HG02938 (cell line): Measurements from ENCODE around the gene COL18A1.

Source experiments
- ATAC-seq: cut with Tn5 transposase; IDR thresholded peaks from one replicate; pipeline ENCODE4 v1.9.1; 2021; ENCODE audit warnings: mild to moderate bottlenecking, moderate library complexity; ENCODE audit not compliant: unreplicated experiment

The COL18A1 gene

DNA sequence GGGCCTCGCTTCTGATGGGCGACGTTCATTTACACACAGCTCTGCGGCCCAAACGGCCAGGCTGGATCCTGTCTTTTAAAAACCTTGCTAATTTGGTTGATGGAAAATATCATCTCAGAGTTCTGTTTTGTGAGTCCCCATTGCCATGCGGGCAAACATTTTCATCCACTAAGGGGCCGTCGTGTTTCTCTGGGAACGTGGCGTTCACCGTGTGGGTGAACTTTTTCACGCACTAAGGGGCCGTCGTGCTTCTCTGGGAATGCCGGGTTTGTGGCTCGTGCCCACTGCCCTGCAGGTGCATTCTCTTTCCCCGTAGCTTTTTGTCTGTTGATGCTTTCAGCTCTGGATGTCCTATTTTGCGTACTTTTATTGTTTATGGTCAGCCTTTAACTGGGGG lies 6.8 kb downstream of the COL18A1 start:
- ATAC-seq = no peak

DNA sequence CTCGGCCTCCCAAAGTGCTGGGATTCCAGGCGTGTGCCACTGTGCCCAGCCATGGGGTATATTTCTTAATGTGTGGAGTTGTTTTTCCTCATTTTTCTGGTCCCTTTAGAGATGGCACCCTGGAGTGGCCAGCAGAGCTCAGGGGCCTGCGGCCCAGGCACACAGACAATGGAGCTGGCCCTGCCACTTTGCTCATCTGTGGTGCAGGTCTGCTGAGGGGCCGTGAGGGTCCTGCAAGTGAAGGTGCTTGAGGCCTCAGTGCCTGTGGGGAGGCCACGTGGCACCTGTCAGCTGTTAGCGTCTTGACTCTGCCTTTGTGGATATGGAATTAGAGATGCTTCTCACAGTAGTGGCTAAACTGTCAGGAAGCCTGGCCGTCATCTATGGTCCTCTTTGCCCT lies 7.5 kb downstream of the COL18A1 start:
- ATAC-seq = no peak

DNA sequence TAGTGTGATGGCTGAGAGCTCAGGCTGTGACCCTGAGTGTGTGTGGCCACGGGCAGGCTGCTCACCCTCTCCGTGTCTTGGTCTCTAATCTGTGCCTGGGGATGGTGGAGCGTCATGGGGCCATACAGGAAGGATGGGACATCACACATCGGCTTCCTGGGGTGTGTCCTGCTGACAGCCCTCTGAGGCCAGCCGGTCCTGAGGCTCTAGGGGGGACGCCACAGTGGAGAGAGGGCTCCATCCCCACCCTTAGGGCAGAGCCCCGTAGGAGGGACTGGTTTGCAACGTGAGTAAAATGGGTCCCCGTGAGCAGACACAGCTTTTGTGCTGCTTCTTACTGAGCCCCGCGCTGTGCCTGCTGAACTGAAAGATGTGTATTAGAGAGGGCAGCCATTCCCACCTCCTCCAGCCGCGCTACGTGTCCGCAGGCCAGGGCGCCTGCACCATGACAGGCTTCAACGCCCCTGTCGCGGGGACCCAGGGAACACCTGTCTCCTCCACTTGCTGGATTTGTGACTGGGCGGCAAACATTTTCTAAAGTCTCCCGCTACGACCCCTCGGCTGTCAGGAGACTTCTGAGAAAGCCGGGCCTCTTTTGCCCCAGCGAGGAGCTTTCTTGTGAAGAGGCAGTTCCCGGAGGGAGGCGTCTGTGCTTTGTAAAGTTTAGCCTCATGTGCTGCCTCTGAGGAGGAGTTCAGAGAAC lies 8.1 kb downstream of the COL18A1 start:
- ATAC-seq = no peak

DNA sequence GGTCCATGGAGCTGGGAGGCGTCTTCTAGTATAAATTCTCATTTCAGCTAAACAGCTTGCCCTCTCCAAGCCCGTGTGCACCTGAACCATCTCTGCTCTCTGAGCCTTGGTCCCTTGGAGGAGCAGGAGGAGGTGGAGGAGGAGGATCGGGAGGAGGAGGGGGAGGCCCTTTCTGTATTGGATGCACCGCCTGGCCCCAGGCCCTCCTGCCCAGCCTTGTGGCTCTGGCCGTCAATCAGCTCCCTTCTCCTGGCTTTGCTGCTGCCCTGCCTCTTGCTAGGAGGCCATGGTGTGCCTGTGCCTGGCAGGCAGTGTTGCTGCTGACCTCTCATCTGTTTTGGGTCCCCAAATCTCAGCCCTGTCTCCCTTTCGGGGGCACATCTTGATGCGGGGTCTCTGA lies 9.0 kb downstream of the COL18A1 start:
- no peak for ATAC-seq

DNA sequence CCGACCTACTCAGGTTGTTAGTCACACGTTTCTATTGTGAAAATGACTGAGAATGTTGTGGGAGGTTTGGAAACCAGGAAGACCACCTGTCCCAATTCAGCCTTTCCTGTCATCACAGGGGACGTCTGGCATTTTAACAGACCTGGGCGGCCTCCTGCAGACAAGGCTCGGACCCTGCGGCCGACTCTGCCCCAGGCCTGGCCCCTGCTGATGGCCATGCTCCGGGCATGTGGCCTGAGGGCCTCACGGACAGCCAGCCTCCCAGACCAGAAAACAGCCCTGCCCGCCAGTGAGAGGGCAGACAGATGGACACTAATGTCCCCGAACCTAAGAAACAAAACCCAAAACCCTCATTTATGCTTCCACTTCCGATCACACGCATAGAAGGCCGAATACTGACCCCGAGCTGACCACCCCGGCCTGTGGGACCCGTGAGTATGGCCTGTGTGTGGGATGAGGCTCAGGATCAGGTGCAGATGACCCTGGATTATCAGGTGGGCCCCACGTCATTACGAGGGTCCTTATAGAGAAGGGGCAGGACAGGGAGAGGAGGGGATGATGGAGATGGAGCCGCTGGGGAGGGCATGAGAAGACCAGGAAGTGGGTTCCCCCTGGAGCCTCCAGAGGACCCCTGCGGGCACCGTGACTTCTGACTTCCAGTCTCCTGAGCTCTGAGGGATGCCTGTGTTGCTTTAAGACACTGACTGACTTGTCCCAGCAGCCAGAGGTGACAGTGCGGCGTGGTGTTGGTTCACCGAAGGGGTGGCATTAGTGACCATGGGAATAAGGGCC lies 9.6 kb downstream of the COL18A1 start:
- ATAC-seq = no peak

DNA sequence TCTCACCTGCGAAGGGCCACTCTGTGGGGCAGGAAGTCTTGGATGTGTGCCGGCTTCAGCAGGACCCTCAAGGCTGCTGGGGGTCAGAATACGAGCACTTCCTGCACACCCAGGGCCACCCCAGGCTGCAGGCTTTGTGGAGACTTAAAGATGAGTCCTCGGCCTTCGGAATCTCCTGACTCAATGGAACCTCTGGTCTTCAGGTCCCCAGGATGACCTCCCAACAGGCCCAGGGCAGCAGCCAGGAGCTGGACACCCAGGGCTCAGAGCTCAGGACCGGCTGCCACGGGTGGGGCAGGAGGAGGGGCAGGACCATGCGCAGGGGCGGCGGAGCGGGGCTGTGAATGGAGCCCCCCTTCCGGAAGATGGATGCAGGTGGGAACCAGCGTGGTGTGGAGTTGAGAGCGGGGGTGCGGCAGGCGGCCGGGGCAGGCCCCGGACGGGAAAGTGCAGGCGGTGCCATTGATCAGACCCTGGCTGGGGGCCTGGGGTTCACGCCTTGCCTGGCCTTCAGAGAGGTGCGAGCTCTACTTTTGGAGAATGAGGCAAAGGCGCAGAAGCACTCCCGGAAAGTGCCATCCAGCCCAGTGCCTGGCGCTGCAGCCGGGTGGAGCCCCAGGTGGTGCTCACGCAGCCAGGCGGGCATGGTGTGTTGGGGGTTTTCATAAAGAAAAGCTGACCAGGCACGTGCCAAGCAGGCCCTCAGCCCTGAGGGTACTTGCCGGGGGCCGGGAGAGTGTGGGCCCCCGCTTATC lies 10.4 kb downstream of the COL18A1 start:
- ATAC-seq = no peak

DNA sequence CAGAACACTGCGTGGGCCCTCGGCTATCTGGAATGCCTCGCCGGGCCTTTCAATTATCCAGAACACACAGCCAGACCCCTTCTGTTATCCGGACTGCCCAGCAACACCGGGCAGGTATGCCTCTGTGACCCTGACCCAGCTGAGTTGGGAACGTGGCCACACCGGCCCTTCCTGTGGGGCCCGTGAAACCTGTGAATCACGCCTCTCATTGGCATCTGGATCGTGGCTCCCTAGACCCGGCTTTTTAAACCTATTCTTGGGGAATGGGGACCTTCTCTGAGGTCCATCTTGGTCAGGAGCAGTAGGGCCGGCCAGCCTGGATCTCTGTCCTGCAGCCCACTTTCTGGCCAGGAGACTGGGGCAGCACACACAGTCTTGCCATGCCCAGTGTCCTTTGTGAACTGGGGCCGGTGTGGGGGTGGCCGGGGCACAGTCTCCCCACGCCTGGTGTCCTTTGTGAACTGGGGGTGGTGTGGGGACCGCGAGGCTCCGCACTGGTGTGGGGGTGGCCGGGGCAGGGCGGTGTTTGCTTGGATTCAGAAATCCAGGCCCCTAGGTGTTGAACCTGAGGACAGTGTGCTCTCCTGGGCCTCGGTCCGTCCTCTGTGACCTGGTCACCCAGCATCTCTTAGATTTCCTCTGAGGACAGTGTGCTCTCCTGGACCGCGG lies 11.1 kb downstream of the COL18A1 start:
- no peak for ATAC-seq

DNA sequence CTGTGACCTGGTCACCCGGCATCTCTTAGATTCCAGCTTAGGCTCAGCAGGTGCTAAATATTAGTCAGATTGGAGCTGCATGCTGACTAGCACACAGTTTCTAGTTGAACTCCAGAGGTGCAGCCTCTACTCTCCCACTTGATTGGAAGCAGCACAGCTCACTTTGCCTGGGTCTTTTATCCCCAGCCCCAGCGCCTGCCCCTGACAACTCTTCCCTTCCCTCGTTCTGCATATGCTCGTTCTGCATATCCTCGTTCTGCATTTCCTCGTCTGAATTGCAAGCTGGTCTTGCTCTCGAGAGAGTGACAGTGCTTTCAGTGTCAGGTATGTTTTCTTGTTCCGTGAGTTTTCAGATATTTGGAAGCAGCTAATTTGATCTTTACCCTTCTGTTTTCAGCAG lies 11.7 kb downstream of the COL18A1 start:
- ATAC-seq = no peak

DNA sequence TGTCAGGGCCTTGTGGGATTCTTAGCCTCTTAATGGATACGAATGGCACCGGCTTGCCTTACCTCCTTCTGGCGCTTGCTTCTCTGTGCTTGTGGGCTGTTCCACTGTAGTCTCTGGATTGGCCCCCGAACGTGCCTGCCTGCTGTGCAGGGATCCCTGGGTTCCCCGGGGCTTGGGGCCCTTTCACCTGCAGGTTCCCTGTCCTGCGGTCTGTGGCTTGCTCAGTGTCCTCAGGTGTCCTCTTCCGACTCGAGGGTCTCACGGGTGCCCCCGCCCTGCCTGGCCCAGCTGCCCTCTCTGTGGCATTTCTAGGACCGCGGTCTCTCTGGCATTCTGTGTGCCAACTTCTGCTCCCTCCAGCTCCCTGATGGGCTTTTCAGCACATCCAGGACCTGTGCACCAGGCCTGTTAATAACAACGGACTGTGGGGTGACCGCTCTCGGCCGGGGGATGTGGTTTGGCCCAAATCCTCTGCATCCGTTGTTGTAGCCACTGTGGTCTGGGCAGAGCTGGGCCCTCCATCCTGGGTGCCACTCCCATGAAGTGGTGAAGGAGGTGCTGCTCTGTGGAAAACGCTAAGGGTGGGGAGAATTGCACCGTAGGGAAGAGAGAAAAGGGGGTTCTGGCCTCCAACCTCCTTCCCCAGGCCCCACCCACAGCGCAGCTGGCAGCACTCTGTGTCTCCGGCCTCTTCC lies 12.4 kb downstream of the COL18A1 start:
- no peak for ATAC-seq

DNA sequence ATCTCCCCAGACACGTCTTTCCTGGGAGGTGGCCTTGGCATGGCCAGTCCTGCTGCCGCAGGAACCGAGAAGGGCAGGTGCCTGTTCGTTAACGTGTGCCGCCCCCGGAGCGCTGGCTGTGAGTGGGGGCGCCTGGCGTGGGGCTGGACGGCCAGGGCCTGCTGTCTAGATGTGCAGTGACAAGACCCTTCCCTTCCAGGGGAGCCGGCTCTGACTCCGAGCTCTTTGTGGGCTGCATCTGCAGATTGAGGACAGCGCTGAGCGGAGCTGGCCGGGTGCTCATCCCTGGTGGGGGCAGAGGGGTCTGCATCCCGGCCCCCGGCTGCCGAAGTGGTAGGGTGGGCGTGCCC lies 13.0 kb downstream of the COL18A1 start:
- ATAC-seq = no peak

DNA sequence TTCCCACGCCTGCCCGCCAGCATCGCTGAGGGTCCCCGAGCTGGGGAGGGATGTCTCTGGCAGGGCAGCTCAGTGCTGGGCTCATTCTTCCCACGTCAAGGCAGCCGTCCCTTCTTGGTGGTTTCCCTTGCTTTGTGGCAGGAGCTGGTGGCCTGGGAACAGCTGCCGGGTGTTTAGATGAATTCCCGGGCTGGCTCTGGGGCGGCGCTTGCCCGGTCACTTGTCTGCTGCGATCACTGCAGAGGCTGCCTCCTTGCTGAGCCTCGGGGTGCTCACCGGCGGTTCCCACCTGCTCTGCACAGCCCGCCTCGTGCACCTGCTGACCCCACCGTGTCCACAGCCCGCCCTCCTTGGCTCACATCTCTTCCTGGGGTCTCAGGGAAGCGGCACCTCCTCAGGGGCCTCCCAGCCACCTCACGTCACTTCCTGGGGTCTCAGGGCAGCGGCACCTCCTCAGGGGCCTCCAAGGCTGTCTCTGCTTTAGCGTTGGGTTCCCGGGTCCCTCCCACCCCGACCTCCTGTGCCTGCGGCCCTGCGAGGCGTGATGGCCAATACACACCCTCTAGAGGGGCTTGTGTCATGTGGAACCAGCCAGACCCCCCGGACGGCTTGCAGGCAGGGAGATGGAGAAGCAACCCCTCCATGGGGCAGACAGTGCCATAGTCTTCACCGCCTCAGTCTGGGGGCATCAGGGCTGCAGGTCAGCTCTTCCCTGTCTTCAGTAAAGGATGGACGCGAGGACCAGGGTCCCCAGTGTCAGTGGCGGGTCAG lies 13.5 kb downstream of the COL18A1 start:
- ATAC-seq = no peak

DNA sequence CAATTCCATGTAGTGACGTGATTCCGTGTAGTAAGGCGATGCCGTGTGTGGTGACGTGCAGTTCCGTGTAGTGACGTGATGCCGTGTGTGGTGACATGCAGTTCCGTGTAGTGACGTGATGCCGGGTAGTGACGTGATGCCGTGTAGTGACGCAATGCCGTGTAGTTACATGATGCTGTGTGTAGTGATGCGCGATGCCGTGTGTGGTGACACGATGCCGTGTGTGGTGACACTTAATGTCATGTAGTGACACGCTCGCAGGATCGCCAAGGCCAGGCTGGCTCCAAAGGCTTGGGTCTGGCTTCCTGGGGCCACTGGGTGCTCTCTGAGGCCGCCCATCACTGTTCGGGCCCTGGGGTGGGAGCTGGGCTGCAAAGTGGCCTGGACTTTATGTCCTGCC lies 14.2 kb downstream of the COL18A1 start:
- no peak for ATAC-seq

DNA sequence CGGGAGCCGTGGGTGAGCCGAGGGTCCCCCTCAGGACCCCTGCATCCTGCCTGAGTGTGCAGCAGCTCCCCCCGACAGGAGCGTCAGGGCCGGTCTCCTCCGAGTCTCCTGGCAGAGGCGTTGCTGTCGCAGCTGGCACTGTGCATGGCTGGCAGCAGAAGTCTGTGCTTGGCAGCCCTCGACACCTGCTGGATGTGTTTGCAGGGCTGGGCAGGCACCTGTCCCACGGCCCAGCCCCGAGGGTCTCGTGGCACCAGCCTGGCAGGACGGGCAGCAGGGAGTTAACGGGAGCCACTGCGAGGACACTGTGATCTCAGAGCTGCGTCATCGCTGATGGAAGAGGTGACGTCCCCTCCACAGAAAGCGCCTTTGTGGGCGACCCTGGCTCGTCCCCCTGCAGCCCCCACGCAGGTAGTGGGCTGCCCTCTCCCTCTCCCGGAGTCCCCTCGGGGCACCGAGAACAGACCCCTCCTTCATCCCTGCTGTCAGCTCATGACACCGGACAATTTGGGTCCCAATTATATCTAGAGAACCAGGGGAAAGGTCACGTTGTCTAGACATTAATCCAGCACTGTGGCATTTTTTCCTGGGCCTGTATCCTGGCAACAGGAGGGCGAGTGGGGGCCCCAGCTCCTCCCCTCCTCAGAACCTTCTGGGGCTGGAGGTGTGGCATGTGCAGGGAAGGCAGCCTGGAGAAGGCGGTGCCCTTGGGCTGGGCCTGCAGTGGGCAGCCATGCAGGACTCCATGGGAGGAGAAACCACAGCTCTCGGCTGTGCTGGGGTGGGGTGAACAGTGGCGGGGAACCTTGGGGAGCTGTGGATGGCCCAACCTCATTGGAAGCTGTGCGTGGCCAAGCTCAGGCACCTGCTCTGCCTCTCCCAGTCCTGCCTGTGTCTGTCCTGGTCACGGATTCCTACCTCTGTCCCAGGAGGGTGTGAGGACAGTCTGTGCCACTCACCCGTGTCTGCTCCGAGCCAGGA lies 15.4 kb downstream of the COL18A1 start:
- ATAC-seq = no peak

DNA sequence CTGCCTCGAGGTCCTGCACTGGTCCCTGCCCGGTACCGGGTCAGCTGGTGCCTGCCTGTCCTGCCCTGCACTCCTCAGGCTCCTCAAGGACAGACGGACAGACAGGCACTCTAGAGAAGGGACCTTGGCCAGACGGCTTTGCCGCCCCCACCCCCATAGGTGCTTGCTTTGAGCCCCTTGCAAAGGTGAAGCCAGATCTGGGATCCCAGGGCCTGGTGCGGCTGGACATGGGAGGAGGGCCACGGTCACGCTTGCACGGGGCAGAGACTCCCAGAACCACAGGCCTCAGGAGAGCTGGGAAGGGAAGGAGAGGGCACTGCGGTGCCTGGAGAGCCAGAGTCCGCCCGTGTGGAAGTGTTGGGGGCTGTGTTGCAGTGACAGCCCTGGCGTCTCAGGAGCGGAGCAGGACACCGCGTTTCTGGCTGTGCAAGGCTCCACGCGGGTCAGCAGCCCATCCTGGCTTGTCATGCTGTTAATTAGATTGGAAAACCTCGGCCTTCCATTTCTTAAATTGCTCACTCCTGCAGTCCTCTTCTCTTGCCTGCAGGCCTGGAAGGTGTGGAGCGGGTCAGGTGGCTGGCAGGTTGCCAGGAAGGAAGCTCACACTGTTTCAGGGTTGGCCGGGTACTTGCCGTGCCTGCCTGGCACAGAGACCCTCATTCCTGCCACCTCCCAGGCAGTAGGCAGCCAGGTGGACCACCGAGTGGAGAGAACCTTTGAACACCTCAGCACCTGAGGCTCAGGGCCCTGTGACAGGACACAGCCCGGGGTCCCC lies 16.3 kb downstream of the COL18A1 start:
- no peak for ATAC-seq

DNA sequence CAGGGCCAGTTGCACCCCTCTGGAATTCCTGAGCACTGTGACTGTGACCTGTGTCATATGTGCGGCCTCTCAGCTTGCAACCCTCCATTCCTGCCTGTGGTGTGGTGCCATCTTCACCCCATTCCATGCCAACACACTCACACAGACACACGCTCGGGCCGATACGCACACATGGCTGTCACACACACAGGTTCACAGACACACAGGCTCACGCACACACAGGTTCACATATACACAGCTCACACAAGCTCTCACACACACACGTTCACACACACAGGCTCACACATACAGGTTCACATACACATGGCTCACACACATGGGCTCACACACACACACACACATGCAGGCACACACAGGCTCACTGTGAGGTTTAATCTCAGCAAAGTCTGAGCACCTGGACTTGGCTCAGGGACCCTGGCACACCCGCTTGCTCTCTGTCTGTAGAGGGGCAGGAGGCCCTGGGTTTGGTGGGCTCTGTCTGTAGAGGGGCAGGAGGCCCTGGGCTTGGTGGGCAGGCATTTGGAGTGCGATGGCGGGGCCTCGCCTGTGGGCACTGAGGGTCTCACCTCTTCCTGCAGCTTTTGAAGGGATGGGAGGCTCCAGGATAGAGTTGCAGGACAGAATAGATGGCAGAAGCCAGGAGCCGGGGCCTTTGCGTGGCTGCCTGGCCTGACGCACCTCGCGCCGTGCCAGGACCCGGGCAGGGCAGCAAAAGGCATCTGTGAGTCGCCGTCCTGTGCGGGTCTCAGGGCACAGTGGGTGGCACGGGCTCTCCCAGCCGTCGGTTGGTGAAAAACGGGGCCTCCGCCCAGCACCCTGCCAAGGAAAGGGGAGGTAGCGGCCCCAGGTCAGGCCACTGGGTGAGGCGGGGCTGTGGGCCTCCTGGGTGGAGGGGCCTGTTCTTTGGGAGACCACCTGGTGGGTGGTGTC lies 17.1 kb downstream of the COL18A1 start:
- no peak for ATAC-seq

DNA sequence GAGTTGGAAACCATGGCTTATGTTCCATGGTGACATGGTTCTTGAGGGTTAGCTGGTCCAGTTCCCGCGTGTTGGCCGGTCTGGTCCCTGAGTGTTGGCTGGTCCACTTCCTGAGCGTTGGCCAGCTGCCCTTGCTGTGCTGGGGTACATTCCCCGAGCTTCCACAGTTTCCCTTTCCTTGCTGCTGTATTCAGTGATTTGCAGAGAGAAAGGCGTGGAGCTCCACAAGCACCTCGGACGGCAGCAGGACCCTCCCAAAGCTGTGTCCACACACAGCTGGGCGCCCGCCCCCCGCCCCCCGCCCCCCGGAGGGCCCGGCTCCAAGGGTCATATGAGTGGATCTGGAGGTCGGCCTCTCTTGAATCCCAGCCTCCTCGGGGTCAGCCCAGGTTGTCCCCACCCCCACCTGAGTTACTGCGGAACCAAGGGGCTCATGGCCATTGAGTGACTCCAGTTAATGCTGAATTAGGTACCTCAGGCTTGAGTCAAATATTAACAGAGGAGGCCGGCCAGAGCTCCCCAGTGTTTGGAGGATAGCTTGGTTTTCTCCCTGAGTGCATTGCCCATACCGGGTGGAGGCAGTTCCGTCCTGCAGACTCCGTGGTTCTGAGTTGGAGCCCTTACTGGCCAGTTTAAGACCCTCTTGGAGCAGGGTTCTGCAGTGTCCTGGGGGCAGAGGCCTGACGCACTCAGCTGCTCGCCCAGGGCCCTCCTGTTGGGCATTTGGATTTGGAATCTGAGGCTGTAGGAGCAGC lies 18.4 kb downstream of the COL18A1 start:
- no peak for ATAC-seq
